ENCODE measurements around the gene MIA2.

Gene MIA2, protein sequence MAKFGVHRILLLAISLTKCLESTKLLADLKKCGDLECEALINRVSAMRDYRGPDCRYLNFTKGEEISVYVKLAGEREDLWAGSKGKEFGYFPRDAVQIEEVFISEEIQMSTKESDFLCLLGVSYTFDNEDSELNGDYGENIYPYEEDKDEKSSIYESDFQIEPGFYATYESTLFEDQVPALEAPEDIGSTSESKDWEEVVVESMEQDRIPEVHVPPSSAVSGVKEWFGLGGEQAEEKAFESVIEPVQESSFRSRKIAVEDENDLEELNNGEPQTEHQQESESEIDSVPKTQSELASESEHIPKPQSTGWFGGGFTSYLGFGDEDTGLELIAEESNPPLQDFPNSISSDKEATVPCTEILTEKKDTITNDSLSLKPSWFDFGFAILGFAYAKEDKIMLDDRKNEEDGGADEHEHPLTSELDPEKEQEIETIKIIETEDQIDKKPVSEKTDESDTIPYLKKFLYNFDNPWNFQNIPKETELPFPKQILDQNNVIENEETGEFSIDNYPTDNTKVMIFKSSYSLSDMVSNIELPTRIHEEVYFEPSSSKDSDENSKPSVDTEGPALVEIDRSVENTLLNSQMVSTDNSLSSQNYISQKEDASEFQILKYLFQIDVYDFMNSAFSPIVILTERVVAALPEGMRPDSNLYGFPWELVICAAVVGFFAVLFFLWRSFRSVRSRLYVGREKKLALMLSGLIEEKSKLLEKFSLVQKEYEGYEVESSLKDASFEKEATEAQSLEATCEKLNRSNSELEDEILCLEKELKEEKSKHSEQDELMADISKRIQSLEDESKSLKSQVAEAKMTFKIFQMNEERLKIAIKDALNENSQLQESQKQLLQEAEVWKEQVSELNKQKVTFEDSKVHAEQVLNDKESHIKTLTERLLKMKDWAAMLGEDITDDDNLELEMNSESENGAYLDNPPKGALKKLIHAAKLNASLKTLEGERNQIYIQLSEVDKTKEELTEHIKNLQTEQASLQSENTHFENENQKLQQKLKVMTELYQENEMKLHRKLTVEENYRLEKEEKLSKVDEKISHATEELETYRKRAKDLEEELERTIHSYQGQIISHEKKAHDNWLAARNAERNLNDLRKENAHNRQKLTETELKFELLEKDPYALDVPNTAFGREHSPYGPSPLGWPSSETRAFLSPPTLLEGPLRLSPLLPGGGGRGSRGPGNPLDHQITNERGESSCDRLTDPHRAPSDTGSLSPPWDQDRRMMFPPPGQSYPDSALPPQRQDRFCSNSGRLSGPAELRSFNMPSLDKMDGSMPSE (N-terminal part only)
- long read RNA-seq, partial matches to known transcripts = 30 of 127 reads
- long read RNA-seq, other reads (novel, unspliced or antisense) = 97 of 127 reads

- H3K27ac ChIP-seq (replicated peaks) = peak within 1 kb of the TSS; percentile 65
- no peak for DNase-seq (ENCODE audit: low read depth in 1 of 2, low spot score in 1 of 2)
- no peaks in the 10 kb centered on the region for H3K27me3 ChIP-seq (ENCODE audit: insufficient read depth, poor library complexity, severe bottlenecking)
- H3K4me3 ChIP-seq (replicated peaks; ENCODE audit: insufficient read depth, low read length) = no peak within 1 kb of the TSS
- TF ChIP-seq, protein P1, sequence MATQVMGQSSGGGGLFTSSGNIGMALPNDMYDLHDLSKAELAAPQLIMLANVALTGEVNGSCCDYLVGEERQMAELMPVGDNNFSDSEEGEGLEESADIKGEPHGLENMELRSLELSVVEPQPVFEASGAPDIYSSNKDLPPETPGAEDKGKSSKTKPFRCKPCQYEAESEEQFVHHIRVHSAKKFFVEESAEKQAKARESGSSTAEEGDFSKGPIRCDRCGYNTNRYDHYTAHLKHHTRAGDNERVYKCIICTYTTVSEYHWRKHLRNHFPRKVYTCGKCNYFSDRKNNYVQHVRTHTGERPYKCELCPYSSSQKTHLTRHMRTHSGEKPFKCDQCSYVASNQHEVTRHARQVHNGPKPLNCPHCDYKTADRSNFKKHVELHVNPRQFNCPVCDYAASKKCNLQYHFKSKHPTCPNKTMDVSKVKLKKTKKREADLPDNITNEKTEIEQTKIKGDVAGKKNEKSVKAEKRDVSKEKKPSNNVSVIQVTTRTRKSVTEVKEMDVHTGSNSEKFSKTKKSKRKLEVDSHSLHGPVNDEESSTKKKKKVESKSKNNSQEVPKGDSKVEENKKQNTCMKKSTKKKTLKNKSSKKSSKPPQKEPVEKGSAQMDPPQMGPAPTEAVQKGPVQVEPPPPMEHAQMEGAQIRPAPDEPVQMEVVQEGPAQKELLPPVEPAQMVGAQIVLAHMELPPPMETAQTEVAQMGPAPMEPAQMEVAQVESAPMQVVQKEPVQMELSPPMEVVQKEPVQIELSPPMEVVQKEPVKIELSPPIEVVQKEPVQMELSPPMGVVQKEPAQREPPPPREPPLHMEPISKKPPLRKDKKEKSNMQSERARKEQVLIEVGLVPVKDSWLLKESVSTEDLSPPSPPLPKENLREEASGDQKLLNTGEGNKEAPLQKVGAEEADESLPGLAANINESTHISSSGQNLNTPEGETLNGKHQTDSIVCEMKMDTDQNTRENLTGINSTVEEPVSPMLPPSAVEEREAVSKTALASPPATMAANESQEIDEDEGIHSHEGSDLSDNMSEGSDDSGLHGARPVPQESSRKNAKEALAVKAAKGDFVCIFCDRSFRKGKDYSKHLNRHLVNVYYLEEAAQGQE (IDR thresholded peaks at IDR 0.05; ENCODE audit: insufficient replicate concordance, low read depth) = no peak
- no peak for TF ChIP-seq SPI1 (IDR thresholded peaks at IDR 0.05; ENCODE audit: borderline replicate concordance, low read depth)
- TF ChIP-seq, protein P2, sequence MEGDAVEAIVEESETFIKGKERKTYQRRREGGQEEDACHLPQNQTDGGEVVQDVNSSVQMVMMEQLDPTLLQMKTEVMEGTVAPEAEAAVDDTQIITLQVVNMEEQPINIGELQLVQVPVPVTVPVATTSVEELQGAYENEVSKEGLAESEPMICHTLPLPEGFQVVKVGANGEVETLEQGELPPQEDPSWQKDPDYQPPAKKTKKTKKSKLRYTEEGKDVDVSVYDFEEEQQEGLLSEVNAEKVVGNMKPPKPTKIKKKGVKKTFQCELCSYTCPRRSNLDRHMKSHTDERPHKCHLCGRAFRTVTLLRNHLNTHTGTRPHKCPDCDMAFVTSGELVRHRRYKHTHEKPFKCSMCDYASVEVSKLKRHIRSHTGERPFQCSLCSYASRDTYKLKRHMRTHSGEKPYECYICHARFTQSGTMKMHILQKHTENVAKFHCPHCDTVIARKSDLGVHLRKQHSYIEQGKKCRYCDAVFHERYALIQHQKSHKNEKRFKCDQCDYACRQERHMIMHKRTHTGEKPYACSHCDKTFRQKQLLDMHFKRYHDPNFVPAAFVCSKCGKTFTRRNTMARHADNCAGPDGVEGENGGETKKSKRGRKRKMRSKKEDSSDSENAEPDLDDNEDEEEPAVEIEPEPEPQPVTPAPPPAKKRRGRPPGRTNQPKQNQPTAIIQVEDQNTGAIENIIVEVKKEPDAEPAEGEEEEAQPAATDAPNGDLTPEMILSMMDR (IDR thresholded peaks at IDR 0.05; ENCODE audit: insufficient read depth, low read length) = no peak
- TF ChIP-seq POLR2AphosphoS5 (IDR thresholded peaks at IDR 0.05; ENCODE audit: low read depth) = no peak
- no peak for TF ChIP-seq GABPA (IDR thresholded peaks at IDR 0.05; ENCODE audit: low read depth)
Observed at GRCh38 chr14:39233680-39234326, at the start of gene MIA2. Gene MIA2 (plus strand): TSS chr14:39233915. CDS start chr14:39234115, 200 bp downstream.

DNA sequence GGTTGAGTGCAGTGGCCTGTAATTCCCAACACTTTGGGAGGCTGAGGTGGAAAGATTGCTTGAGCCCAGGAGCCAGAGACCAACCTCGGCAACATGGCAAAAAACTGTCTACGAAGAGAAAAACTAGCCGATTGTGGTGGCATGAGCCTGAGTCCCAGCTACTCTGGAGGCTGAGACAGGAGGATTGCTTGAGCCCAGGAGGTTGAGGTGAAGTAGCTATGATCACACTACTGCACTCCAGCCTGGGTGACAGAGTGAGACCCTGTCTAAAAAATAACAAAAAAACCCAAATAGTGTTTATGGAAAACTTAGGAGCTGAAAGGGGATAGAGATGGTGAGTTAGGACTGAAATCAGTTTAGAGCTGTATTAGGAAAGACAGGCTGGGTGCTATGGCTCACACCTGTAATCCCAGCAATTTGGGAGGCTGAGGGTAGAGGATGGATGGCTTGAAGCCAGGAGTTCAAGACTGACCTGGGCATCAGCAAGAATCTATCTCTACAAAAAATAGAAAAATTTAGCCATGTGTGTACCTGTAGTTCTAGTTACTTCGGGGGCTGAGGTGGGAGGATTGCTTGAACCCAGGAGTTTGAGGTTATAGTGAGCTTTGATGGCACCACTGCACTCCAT is 49.0 kb upstream of the MIA2 start:
- H3K4me3 ChIP-seq (replicated peaks; ENCODE audit: insufficient read depth, low read length) = no peak overlapping the region
- no peaks in the 10 kb centered on the region for H3K27me3 ChIP-seq (ENCODE audit: insufficient read depth, poor library complexity, severe bottlenecking)
- no peak for DNase-seq (ENCODE audit: low read depth in 1 of 2, low spot score in 1 of 2)
- TF ChIP-seq GABPA (IDR thresholded peaks at IDR 0.05; ENCODE audit: low read depth) (no peak), POLR2AphosphoS5 (IDR thresholded peaks at IDR 0.05; ENCODE audit: low read depth) (peak; percentile 64; the same call in 1 of the 2 replicates)
- TF ChIP-seq, protein P2 (IDR thresholded peaks at IDR 0.05; ENCODE audit: insufficient read depth, low read length) = no peak
- no peak overlapping the region for H3K27ac ChIP-seq (replicated peaks)

GRCh38 chr14:39185256-39186049 is 48.3 kb upstream of the MIA2 start:
- no peak overlapping the region for H3K4me3 ChIP-seq (replicated peaks; ENCODE audit: insufficient read depth, low read length)
- no peaks in the 10 kb centered on the region for H3K27me3 ChIP-seq (ENCODE audit: insufficient read depth, poor library complexity, severe bottlenecking)
- TF ChIP-seq, protein P2 (IDR thresholded peaks at IDR 0.05; ENCODE audit: insufficient read depth, low read length) = no peak
- TF ChIP-seq SPI1 (IDR thresholded peaks at IDR 0.05; ENCODE audit: borderline replicate concordance, low read depth) = no peak
- TF ChIP-seq, protein P1 (IDR thresholded peaks at IDR 0.05; ENCODE audit: insufficient replicate concordance, low read depth) = no peak
- no peak for TF ChIP-seq POLR2AphosphoS5 (IDR thresholded peaks at IDR 0.05; ENCODE audit: low read depth)
- TF ChIP-seq GABPA (IDR thresholded peaks at IDR 0.05; ENCODE audit: low read depth) = no peak
- DNase-seq (ENCODE audit: low read depth in 1 of 2, low spot score in 1 of 2) = no peak
- H3K27ac ChIP-seq (replicated peaks) = no peak overlapping the region
